ENCODE measurements around the gene ITPR2.

DNA sequence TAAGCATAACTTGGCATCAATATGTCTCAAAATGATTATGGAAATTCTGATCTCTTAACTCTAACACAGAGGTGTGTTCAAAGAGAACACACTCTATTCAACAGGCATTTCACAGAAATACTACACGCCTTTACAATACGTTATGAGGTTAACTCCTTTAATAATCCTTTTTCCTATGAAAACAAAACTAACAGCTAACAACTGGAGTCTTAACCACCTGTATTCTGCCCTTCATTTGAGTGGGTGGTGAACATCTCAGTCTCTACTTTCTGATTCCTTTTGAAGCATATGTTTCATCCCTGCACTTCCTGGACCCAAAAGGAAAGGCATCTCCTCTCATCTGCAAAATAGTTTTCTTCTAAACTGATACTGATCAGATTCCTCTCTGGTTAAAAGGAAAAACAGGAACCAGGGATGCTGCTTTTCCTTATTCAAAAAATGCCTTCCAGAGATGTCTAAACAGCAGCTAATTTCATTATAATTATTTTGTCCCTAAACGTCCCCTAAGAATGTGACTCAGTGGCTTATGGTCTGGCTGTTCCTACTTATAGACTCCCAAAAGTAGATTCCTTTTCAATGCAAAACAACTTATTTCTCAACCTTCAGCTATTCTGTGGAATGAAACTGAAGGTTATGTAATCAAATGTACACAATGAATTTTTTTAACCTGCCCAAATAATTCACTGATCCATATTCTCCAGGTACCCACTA, 24.1 kb downstream of the ITPR2 start:
- TF ChIP-seq RAD21 (IDR thresholded peaks at IDR 0.05; ENCODE audit: low read length), result no peak
- TF ChIP-seq, protein P1, sequence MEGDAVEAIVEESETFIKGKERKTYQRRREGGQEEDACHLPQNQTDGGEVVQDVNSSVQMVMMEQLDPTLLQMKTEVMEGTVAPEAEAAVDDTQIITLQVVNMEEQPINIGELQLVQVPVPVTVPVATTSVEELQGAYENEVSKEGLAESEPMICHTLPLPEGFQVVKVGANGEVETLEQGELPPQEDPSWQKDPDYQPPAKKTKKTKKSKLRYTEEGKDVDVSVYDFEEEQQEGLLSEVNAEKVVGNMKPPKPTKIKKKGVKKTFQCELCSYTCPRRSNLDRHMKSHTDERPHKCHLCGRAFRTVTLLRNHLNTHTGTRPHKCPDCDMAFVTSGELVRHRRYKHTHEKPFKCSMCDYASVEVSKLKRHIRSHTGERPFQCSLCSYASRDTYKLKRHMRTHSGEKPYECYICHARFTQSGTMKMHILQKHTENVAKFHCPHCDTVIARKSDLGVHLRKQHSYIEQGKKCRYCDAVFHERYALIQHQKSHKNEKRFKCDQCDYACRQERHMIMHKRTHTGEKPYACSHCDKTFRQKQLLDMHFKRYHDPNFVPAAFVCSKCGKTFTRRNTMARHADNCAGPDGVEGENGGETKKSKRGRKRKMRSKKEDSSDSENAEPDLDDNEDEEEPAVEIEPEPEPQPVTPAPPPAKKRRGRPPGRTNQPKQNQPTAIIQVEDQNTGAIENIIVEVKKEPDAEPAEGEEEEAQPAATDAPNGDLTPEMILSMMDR (IDR thresholded peaks at IDR 0.05), result no peak
- TF ChIP-seq MAX (IDR thresholded peaks at IDR 0.05; ENCODE audit: low read depth), result no peak
- TF ChIP-seq YY1 (IDR thresholded peaks at IDR 0.05; ENCODE audit: low read depth), result no peak
- TF ChIP-seq TAF1 (IDR thresholded peaks at IDR 0.05; ENCODE audit: borderline replicate concordance, low read depth, low read length), result no peak
- TF ChIP-seq REST (IDR thresholded peaks at IDR 0.05; ENCODE audit: low read depth, low read length), result no peak
